Pons (tissue), 1 donor: ENCODE measurements around the gene ARID1B.

Experiments used
- DNase-seq: peaks from one replicate; pipeline ENCODE4 v3.0.0-alpha.2; 2016; ENCODE audit warnings: low spot score

Gene ARID1B

DNA sequence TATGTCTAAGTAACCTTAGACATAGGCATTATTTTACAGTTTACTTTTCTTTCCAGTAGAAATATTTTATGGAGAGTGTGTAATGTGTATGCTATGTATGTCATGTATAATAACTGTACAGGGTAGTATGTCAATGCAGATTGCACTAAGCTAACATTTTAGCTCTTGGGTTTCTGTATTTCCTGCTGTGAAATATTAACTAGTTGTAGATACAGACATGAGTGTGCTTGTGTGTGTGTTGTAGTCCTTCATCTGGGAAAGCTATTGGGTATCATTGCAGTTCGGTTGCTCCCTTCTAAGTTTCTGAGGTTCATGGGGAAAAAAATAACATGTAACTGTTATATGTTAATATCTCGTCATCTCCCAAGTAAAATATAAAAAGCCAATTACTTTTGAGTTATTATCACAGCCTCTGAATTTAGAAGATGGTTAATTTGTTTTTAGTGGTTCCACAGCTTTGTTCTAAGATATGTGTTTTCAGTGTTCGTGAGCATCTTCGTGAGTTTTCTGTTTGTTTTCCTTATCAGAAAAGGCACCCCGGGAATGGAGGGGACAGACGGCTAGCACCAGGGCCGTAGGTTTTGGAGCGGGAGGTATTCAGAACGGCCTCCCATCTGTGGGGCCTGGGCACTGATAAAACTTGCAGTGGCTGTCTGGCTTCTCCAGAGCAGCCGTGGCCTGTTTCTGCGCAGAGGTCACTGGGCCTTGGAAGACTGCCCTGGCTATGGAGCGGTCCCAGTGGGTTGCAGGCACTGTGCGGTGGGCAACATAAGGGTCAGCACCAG lies 215.0 kb downstream of the ARID1B start:
- no peak for DNase-seq

DNA sequence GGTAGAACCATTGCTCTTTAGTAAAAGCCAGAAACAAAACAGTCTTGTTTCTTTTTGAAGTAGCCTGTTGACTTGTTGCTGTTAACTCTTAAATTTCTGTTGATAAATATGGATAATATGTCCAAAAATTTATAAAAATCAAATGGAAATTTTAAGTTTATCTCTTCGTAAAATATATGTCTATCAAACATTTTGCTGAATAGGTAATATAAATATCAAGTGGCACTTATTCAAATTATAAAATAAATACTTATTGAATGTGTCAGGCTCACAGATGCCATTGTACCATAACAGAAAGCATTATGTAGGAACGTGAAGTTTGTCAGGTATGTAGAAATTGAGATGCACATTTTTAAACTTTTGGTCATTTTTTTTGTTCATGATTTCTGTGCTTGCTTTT lies 216.5 kb downstream of the ARID1B start:
- no peak for DNase-seq

DNA sequence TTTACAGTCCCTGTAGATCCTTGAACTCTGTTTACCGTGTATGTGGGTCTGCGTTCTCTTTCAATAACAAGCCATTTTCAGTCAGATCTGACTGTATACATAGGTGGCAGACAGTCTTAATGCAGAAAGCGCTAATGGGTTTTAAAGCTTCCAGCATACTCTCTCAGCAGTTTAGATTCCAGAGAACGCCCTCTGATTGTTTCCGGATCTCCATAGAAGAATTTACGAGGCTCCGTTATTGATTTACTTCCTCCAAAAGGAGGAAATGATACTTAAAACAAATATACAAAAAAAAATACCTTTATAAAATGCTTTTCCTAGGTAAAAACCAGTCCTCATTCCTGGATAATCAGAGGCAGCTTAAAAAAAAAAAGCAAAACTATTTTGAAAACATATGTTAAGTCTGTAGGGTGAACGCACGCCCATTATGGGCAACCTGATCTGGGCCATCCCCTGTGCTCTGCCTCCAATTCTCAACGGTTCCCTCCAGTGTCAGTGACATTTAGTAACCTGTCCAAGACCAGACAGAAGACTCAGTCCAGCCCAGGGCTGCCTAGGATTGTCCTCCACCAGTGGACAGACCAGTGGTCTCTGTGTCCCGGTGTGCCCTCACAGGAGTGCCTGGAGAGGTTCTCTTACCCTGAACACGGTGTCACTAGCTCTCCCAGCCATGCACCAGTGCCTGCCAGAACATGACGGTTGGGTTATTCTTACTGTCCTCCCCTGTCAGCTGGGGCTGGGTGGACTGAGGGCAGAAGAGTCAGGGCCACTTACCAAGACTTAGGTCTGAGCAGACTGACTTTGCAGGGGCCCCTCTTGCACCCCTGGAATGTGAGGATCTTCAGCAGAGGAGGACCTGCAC lies 217.3 kb downstream of the ARID1B start:
- no peak for DNase-seq

DNA sequence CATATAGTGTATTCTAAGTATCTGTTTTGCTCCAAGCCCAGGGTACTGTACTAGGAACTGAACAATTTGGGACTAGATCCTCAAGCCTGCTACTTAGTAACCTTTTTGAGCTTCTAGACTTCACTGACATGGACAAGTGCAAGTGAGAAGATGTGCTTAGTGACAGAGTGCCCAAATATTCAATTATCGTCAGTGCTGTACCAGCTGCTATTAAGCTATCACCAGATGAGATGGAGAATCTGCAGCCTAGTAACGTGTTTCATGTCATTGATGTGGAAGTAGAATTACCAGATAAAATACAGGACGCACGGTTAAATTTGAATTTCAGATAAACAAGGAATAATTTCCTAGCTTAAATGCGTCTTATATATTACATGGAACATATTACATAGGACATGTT lies 218.3 kb downstream of the ARID1B start:
- DNase-seq: no peak

DNA sequence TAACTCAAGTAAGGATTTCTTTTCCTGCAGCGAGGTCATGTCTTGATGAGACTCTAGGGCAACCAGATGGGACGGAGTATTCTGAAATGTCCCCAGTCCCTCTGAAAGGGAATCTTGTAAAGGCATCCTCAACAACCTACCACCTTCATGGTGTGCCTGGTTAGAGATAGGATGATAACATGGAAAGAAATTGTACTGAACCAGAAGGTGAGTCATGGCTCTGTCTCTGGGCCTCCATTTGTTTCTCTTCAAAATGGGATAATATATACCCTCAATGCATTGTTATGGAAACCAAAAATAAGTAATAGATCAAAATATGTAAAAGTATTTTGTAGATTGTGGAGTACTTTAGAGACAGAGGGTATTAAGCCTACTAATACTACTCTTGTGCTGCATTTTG lies 219.1 kb downstream of the ARID1B start:
- no peak for DNase-seq

DNA sequence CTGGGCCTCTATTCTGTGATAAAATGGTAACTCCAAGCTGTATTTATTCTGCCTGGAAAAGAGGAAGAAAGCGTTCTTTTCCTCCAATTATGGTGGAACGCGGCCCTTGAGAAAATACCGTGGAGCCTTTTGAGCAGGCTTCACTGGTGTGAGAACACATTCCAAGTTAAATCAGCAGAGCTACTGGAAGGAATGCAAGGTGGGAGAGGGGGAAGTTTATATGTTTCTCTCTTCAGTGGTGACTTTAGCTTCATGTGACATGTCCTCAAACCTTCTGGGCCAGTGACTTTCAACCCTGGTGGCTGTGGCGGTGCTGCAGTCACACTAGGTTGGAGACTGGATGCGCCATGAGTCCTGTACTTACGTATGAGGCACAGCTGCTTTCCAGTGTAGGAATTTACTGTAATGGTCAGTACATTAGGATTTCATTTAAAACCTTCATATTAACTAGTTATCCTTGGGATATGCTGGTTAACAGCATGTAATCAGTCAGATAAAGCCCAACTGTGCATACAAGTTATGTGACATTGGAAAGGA lies 221.7 kb downstream of the ARID1B start:
- DNase-seq: no peak

DNA sequence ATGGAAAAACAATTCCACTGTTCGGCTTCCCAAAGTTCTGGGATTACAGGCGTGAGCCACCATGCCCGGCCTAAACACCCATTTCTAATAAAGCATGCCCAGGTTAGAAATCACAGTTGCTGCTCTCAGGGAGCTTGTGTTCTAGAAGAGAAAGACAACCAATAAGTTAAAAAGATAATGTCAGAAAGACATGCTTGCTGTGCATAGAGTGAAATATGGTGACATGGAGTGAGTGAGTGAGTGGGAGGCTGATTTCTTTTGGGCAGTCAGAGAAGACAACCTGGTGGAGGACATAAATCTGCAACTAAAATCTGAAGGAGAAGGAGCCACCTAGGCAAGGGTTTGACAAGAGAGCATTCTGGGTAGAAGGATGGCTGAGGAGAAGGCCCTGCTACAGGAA lies 222.6 kb downstream of the ARID1B start:
- no peak for DNase-seq

DNA sequence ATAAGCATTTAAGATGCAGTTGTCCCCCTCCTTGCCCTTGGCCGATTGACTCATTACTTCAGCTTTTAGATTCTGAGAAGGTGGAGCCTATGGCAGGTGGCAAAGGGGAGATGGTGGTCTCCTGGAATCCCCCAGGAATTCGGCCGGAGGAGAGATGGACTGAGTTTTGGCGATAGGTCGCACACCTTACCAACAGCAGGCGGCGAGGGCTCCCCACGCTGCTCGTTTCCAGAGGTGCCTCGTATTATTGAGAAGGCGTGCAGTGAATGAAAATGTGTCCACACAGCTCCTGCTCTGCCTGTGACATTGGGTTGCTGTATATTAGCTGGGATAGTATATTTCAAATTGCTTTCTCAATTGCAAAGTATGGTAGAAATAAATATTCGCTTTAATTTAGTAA lies 224.5 kb downstream of the ARID1B start:
- no peak for DNase-seq

DNA sequence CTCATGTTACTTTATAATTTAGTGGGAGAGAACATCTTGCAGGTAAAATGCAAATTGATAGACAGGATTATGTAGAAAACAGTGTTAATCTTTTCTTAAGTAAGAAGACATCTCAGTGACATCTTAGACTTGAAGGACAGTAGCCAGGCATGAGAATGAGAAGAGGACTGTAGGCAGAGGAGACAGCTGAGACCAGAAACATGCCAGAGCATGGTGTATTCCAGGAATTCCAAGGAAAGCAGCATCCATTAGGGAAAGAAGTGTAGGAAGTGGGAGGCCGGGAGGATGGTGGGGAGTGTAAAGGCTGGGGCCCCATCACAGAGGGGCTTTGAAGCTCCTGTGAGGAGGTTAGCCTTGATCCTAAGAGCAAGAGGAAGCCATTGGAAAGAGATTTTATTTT lies 225.6 kb downstream of the ARID1B start:
- no peak for DNase-seq

DNA sequence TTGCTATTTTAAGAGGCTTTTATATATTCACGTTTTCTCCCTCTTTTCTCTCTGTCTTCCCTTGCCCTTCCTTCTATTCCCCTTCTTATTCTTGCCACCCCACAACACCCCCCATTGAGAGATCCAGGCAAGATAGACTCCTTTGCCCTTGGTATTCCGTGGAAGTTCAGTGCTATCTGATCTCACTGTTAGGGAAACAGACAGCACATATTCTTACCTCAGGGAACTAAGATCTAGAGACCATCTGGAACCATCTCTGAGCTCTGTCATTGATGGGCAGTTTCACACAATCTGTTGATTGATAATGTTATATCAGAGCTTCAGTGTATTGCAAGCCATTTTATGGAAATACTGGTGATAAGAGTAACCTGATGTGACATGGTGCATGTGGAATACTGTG lies 228.8 kb downstream of the ARID1B start:
- DNase-seq: no peak

DNA sequence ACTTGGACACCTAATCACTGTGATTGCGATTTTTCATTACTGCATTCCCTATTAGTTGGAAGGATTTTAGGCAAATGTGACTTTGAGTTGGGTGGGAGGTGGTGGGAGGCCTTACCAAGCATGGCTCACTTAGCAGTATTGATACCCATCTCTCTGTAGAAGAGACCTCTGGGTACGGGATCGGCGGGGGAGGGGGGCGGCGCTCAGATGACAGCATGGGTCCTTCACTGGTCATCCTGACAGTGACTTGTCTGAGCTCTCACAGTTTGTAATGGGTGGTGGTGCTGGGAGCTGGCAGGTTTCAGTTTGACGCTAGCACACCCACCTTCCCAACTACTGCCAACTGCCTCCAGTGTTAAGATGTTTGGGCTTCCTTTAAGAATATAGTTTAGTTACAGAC lies 231.4 kb downstream of the ARID1B start:
- no peak for DNase-seq

DNA sequence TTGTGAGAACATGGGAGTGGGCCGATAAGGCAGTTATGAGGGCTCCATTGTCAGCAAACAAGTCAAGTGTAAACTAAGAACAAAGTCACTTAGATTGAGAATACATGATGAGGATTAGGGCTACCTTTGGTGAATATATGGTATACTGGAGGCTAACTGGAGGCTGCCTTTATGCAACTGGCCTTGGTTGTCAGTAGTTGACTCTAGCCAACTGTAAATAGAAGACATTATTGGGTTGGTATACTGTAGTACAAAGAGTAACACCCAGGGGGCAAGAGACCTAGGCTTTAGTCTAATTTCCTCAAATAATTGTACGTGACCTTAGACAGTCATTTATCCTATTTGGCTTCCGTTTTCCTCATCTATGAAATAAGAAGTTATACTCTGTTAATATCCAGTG lies 235.2 kb downstream of the ARID1B start:
- no peak for DNase-seq

DNA sequence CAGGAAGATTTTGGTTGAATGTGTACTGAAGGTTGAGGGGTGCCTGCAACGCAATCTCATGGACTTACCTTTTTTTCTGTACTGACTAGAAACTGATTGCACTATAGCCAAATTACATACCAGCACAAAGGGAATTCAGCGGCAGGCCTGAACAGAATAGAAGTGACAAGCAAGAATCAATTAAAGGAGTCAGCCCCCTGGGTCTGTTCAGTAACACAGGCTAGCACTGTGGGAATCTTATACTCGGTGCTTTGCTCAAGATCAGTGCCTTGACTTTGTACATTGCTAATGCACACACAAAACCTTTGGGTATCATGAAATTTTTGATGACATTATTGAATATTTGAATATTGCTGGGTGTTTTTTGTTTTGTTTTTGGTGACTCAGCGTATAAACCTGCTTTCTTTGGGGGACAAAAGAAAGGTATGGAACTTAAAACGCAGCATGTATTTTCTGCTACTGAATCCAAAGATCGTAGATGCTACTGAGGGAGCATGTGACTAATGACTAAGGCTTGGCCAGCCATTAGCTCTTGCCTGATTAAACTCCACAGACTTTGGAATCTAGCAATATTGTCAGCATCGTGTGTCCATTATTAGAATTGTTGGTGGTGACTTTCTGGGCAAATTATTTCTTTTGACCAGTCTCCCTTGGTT lies 236.6 kb downstream of the ARID1B start:
- no peak for DNase-seq

DNA sequence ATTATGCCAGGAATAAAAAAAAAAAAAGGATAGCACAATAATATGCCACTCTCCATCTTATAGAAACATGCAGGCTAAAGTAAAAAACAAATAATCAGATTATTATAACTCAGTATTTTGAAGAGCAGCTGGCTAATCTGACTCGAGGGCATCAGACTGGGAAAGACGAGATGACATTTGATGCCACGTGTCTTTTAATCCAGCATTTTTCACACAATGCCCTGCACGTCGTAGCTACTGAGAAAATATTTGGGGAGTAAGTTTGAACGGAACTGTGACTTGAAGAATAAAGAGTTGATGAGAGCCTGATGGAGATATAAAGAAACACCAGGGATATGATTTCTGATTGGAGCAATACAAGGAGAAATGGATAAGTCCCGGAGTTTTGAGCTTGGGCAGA lies 237.7 kb downstream of the ARID1B start:
- no peak for DNase-seq

DNA sequence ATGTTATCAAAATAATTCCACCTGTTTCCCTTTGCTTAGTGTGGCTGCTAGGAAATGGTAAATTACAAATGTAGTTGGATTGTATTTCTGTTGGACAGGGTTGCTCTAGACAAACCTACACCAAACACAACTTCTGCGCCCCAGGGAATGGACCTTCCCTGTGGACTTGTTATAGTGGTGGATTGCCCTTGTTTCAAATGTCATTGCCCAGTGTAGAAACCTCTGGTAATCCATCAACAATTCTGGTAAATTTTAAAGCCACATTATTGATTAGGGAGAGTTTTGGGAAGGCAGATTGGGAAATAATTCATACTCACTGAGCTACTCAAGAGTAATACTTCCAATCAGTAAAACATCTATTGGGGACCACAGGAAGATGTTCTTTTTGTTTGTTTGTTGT lies 239.8 kb downstream of the ARID1B start:
- DNase-seq: no peak

DNA sequence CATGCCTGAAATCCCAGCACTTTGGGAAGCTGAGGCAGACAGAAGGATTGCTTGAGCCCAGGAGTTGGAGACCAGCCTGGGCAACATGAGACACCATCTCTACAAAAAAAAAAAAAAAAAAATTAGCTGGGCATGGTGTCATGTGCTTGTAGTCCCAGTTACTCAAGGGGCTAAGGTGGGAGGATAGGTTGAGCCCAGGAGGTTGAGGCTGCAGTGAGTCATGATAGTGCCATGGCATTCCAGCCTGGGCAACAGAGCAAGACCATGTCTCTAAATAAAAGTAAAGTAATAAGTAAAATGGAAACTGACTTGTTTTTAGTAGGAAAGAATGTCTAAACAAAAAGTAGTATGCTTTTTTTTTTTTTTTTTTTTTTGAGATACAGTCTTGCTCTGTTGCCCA lies 240.7 kb downstream of the ARID1B start:
- no peak for DNase-seq

DNA sequence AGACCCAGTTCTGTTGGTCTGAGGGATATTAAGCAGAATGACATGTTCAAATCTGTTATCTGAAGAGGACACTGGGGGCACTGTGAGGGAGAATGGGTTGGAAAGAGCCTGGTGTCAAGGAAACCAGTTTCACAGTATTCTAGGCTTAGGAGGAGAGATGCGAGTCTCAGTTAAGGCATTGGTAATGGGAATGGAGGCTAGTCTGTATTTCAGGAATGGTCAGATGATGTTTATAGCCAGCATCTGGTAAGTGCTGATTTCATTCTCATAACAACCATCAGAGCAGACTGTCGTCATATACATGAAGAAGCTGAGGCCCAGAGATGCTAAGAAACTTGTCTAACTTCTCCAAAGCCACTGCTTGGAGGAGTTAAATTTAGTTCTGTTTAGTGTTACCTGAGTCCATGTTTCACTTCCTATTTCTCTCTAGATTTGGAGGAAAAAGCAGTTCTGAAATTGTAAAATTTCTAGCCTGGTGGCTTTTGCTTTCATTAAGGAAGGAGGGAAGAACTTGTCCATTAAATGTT lies 242.0 kb downstream of the ARID1B start:
- peak; percentile 60 for DNase-seq

DNA sequence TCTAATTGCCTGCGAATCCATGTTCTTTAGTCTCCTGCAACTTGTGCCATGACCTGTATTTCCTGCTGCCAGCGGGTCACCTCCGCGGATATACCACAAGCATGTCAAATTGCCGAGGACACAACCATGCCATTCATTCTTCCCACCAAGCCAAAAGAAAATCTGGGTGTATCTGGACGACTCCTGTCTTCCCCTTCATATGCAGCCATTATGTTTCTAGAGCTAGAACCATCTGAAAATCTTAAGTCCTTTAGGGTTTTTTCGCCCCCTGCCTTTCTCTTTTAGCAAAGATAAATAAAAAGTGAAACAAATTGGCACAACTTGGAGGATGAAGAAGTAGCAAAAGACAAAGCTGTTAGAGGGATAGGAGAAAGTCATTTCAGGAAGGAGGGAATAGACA lies 242.6 kb downstream of the ARID1B start:
- DNase-seq: peak; percentile 38

DNA sequence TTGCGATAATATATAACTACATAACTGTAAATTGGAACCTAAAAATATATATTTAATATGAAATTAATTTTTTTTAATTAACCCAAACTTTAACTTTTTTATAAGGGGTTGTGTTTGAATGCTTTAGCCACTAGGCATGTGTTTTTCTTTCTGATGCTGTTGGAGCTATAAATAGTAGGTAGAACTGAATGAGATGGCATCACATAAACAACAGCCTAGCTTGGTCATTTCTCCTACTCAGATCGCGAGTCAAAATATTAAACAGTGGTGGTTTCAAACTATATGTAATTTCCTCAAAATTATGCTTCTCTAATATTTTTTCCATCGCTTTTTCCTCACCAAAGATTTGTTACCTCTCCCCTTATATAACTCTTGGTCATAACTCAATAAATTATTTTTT lies 243.2 kb downstream of the ARID1B start:
- DNase-seq: peak; percentile 40

DNA sequence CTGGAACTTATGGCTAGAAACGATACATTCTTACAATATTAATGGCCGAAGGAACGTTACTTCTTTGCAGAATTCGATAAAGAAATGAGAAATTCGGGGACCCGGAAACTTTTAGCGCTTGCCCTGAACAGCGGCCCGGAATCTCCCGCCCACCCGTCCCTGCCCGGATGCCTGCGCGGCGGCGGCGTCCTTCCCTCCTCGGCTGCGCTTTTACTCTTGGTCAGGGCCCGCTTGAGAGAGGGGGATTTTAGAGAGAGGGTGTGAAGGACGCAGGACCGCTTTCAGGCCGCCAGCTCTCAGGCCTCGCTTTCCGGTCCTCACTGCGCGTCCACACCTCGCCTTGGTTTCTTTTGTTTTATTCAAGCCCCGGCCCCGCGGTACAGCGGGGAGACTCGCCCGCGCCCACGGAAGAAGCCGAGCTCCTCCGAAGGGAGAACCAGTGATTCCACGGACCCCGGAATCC lies 243.7 kb downstream of the ARID1B start:
- no peak for DNase-seq

DNA sequence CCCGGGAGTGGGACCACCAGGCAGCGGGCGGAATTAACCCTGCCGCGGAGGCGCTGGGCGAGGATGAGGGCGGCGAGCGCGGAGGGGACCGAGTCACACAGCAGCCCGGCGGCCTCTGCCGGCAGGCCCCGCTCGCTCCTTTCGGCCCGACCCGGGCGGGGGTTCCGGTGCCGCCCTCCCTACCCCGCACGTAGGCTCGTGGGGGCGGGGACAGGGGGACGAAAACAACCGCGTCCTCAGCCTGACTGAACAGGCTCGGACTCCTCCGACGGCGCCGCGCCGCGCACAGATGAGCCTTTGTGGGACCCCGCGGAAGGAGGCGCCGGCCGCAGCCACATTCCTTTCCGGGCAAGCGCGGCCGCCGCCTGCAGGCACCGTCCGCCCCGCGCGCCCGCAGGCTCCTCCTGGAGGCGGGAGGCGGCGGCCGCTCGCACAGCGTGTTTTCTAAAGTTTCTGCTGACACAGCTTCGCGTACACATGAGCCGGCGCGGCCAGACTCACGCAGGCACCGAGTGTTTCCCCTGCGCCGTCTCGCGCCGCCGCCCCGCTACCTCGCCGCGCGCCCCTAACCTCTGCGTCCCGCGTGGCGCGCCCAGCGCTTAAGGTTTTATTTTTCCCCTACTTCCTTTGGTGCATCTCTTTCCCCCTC lies 244.3 kb downstream of the ARID1B start:
- DNase-seq: peak; percentile 90
